Endodermal cell (in vitro differentiated cells): ENCODE results near the gene CDKL5. TPM values are rescaled to one million over a fixed set of nuclear protein-coding genes. Genes with fewer than 3 reads are reported as not detected.

ENCODE experiments used
- DNase-seq: peaks from one replicate; pipeline ENCODE4 v3.0.0-alpha.2; 2017
- H3K27ac ChIP-seq: 2 replicates; pipeline ENCODE4 v1.5.1; 2013; ENCODE audit warnings: mild to moderate bottlenecking, low read depth, low read length, moderate library complexity
- H3K27me3 ChIP-seq: 2 replicates; pipeline ENCODE4 v1.6.1; 2013; ENCODE audit warnings: mild to moderate bottlenecking, low read length, moderate library complexity; ENCODE audit not compliant: insufficient read depth, control insufficient read depth, poor library complexity, severe bottlenecking
- H3K36me3 ChIP-seq: 2 replicates; pipeline ENCODE4 v1.7.0; 2013; ENCODE audit warnings: mild to moderate bottlenecking, low read length, moderate library complexity; ENCODE audit not compliant: control insufficient read depth, insufficient read depth
- H3K4me1 ChIP-seq: one replicate; pipeline ENCODE4 v1.7.0; 2013; ENCODE audit warnings: low read length; ENCODE audit not compliant: control insufficient read depth, insufficient read depth
- H3K4me3 ChIP-seq: 2 replicates; pipeline ENCODE4 v1.5.1; 2013; ENCODE audit warnings: mild to moderate bottlenecking, low read length, moderate library complexity
- H3K9ac ChIP-seq: 2 replicates; pipeline ENCODE4 v1.6.1; 2013; ENCODE audit warnings: mild to moderate bottlenecking, low read length, moderate library complexity; ENCODE audit not compliant: poor library complexity, severe bottlenecking; ENCODE audit errors: extremely low read depth
- H3K9me3 ChIP-seq: 2 replicates; pipeline ENCODE4 v1.6.1; 2013; ENCODE audit warnings: mild to moderate bottlenecking, low read length, moderate library complexity; ENCODE audit not compliant: control insufficient read depth
- H3K27ac Mint-ChIP-seq: 2 replicates; pipeline ENCODE4 v1.8.0; 2020; ENCODE audit warnings: mixed read lengths
- H3K27me3 Mint-ChIP-seq: 2 replicates; pipeline ENCODE4 v1.8.0; 2021; ENCODE audit warnings: mild to moderate bottlenecking, mixed read lengths; ENCODE audit not compliant: insufficient read depth
- H3K36me3 Mint-ChIP-seq: 2 replicates; pipeline ENCODE4 v1.8.0; 2020; ENCODE audit warnings: low read depth, mixed read lengths
- H3K4me1 Mint-ChIP-seq: 2 replicates; pipeline ENCODE4 v1.8.0; 2020; ENCODE audit warnings: mixed read lengths
- H3K4me3 Mint-ChIP-seq: 2 replicates; pipeline ENCODE4 v1.8.0; 2020; ENCODE audit warnings: mild to moderate bottlenecking, moderate library complexity, mixed read lengths
- H3K9me3 Mint-ChIP-seq: 2 replicates; pipeline ENCODE4 v1.8.0; 2020; ENCODE audit warnings: mild to moderate bottlenecking, mixed read lengths
- WGBS, 2 experiments: methylation state at CpG; one replicate each; pipeline versions ENCODE4 v1.1.5 to v1.1.7; 2013; ENCODE audit warnings: missing lambda C conversion rate in 2 of 2, mixed read lengths in 1 of 2; ENCODE audit not compliant: insufficient coverage in 1 of 2, insufficient read length in 1 of 2; 5-methylcytosine and 5-hydroxymethylcytosine counted together
- total RNA-seq, 2 donors: library from RNA; stranded (reverse); fragmentation: NEBNext Ultra II Directional in 1 of 2; extraction: Animal tissue kit (Norgen Biotek cat#: 25700) in 1 of 2; gene quantifications; 2 replicates in 1 of 2; 3 replicates in 1 of 2; pipeline ENCODE4 v1.2.1, GENCODE V29; 2021
- TF ChIP-seq, protein P1 (sequence below): fragments of 200-600 bp; sonication (generic); conservative IDR thresholded peaks from 2 replicates; pipeline ENCODE4 v1.5.0; 2021; ENCODE audit warnings: antibody characterized with exemption, mild to moderate bottlenecking

Gene CDKL5
- total RNA-seq, 2 donors from 2014 or later, result 18.2 to 19.3 TPM

DNA sequence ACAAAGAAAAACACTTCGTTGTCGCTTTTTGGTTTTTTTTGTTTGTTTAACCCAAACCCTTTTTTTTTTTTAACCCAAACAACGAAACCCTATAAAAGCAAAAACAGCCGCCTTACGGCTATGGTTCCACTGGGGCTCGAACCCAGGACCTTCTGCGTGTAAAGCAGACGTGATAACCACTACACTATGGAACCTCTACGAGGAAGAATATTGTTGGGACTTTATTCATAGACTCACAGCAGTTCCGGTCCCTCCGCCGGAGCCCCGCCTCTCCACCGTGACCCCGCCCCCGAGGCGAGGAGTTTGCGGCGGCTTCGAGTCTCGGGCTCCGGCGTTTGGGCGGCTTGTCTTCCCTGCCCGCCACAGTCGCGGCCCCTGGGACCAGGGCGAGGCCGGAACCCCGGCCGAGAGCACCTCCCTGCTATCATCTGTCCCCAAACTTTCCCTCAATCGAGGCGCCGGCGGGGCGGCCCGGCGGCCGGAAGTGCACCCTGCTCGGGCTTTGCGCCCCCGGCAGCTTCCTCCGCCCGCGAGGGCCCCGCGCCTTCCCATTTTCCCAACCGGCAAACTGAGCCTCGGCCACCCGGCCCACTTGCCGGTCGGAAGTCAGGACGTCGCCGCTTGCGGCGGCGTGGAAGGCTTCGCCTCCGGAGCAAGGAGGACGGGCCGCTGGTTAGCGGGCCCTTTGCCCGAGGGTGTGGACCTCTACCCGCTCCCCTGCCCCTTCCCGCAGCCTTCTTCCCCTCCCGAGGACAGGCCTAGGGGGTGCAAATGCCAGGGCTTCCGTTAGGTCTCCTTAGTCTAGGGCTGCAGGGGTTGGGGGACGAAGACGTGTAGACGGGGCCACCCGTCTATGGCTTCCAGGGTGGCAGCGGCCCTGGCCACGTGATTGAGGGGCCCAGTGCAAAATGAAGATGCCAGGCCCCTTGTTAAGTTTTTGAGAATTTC is 249.7 kb downstream of the CDKL5 start:
- H3K27ac Mint-ChIP-seq, result no peak overlapping the region
- Histone ChIP-seq H3K27me3 (no peaks in the 10 kb centered on the region), H3K27ac (no peak overlapping the region), H3K4me3 (peak overlapping the region; percentile 75), H3K9me3 (no peaks in the 10 kb centered on the region), H3K4me1 (no peaks in the 10 kb centered on the region), H3K9ac (peak overlapping the region; percentile 25), H3K36me3 (no peaks in the 10 kb centered on the region)
- DNase-seq, result peak; percentile 88
- no peaks in the 10 kb centered on the region for H3K36me3 Mint-ChIP-seq
- TF ChIP-seq, protein P1, sequence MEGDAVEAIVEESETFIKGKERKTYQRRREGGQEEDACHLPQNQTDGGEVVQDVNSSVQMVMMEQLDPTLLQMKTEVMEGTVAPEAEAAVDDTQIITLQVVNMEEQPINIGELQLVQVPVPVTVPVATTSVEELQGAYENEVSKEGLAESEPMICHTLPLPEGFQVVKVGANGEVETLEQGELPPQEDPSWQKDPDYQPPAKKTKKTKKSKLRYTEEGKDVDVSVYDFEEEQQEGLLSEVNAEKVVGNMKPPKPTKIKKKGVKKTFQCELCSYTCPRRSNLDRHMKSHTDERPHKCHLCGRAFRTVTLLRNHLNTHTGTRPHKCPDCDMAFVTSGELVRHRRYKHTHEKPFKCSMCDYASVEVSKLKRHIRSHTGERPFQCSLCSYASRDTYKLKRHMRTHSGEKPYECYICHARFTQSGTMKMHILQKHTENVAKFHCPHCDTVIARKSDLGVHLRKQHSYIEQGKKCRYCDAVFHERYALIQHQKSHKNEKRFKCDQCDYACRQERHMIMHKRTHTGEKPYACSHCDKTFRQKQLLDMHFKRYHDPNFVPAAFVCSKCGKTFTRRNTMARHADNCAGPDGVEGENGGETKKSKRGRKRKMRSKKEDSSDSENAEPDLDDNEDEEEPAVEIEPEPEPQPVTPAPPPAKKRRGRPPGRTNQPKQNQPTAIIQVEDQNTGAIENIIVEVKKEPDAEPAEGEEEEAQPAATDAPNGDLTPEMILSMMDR, result no peak
- WGBS, 2 experiments, result 10 to 60% methylated on average over 2 to 70 of the region's 74 CpGs
- H3K9me3 Mint-ChIP-seq, result peaks cover 50% of the 10 kb centered on the region
- no peaks in the 10 kb centered on the region for H3K27me3 Mint-ChIP-seq
- peaks cover 3% of the 10 kb centered on the region for H3K4me1 Mint-ChIP-seq
- peak overlapping the region; percentile 62 for H3K4me3 Mint-ChIP-seq

DNA sequence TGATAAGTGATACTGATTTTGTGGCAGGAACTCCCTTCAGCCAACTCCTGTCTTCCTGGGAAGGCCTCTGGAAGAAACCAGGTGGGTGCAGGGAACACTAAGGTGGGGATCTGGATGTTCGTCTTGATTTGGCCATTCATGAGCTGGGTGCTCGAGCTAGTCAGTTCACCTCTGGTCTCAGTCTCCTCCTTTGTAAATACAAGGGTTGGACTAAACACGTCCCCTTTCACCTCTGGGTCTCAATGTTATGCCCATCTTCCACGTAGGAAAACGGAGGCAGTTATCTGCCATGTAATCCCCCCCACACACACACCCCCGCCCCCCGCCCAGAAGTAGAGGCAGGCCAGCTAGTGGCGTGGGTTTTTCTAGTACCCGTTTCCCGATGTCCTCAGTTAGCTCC is 250.6 kb downstream of the CDKL5 start:
- H3K4me3 Mint-ChIP-seq, result peak overlapping the region; percentile 62
- H3K27ac ChIP-seq, result no peak overlapping the region
- H3K4me1 ChIP-seq, result no peaks in the 10 kb centered on the region
- no peak overlapping the region for H3K4me3 ChIP-seq
- no peak overlapping the region for H3K9ac ChIP-seq
- peaks cover 43% of the 10 kb centered on the region for H3K9me3 Mint-ChIP-seq
- H3K27me3 ChIP-seq, result no peaks in the 10 kb centered on the region
- H3K9me3 ChIP-seq, result no peaks in the 10 kb centered on the region
- H3K36me3 ChIP-seq, result no peaks in the 10 kb centered on the region
- DNase-seq, result peak; percentile 47
- 86 to 100% methylated on average over 1 to 8 of the region's 10 CpGs for WGBS, 2 experiments
- no peaks in the 10 kb centered on the region for H3K27me3 Mint-ChIP-seq
- H3K36me3 Mint-ChIP-seq, result no peaks in the 10 kb centered on the region
- TF ChIP-seq, protein P1, result no peak
- H3K27ac Mint-ChIP-seq, result no peak overlapping the region
- H3K4me1 Mint-ChIP-seq, result peaks cover 3% of the 10 kb centered on the region

DNA sequence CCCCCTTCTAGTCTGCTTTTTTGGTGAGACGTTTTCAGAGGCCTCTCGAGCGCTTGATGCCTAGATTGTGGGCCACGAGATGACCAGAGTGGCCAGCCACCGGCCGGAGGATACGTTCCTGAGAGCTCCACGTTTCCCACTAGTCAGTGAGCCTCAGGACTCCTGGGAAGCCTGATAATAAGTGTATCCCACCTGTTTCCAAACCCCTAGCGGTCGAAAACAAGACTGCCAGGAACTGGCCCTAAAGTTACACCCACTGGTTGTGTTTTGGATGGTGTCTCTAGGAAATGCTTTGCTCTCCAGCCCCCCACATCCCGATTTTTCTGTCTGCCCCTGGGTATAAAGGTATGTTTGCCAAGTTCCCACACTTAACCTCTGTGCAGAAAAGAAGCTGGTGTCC is 251.1 kb downstream of the CDKL5 start:
- Mint-ChIP-seq H3K9me3 (peaks cover 46% of the 10 kb centered on the region), H3K4me1 (peaks cover 3% of the 10 kb centered on the region), H3K36me3 (no peaks in the 10 kb centered on the region), H3K27ac (no peak overlapping the region), H3K27me3 (no peaks in the 10 kb centered on the region), H3K4me3 (peak overlapping the region; percentile 62)
- H3K4me1 ChIP-seq, result no peaks in the 10 kb centered on the region
- H3K36me3 ChIP-seq, result no peaks in the 10 kb centered on the region
- no peak overlapping the region for H3K9ac ChIP-seq
- TF ChIP-seq, protein P1, result peak; percentile 67
- no peak overlapping the region for H3K4me3 ChIP-seq
- peak; percentile 75 for DNase-seq
- H3K9me3 ChIP-seq, result no peaks in the 10 kb centered on the region
- no peaks in the 10 kb centered on the region for H3K27me3 ChIP-seq
- WGBS, 2 experiments, result 64% methylated on average over 11 of the region's 11 CpGs; no CpG with 5 or more reads in 1 of the 2 experiments
- H3K27ac ChIP-seq, result no peak overlapping the region
